AG10803 (cell line): ENCODE data around the gene RGS12.

Experiments used
- DNase-seq: peaks from one replicate; pipeline ENCODE4 v3.0.0; 2010; ENCODE audit warnings: low read depth
- H3K4me3 ChIP-seq: 2 replicates; pipeline ENCODE4 v1.5.1; 2011; ENCODE audit warnings: mild to moderate bottlenecking, low read length, control low read depth
- CTCF ChIP-seq: conservative IDR thresholded peaks from 2 replicates; pipeline ENCODE4 v1.5.1; 2011; ENCODE audit warnings: mild to moderate bottlenecking, low read length, control low read depth, inconsistent platforms

Gene RGS12

GRCh38 chr4:3314706-3315260, 22.0 kb downstream of the RGS12 start:
- no peak overlapping the region for H3K4me3 ChIP-seq
- DNase-seq: no peak
- no peak for TF ChIP-seq CTCF

GRCh38 chr4:3315566-3315965, 22.7 kb downstream of the RGS12 start:
- DNase-seq: no peak
- no peak overlapping the region for H3K4me3 ChIP-seq
- no peak for TF ChIP-seq CTCF

- no peak overlapping the region for H3K4me3 ChIP-seq
- TF ChIP-seq CTCF: no peak
- DNase-seq: no peak
Observed at GRCh38 chr4:3316146-3316545, 23.3 kb downstream of the RGS12 start.

- TF ChIP-seq CTCF: no peak
- H3K4me3 ChIP-seq: no peak overlapping the region
- no peak for DNase-seq
Observed at GRCh38 chr4:3317011-3317655, 24.3 kb downstream of the RGS12 start.

- no peak for TF ChIP-seq CTCF
- DNase-seq: no peak
- no peak overlapping the region for H3K4me3 ChIP-seq
Observed at GRCh38 chr4:3317656-3318211, 24.9 kb downstream of the RGS12 start.

- no peak overlapping the region for H3K4me3 ChIP-seq
- no peak for DNase-seq
- TF ChIP-seq CTCF: no peak
Observed at GRCh38 chr4:3318561-3319021, 25.8 kb downstream of the RGS12 start.
